IMR-90 (cell line): ENCODE results near the gene GKN2. TPM values are rescaled to one million over a fixed set of nuclear protein-coding genes. Genes with fewer than 3 reads are reported as not detected.

Experiments
- ATAC-seq: fragments of 200-7000 bp; cut with Tn5 transposase; 2 replicates; pipeline ENCODE4 v1.9.1; 2020; ENCODE audit warnings: low read depth, mild to moderate bottlenecking, moderate library complexity
- BruUV-seq: library from RNA; stranded (reverse); fragments of 400-500 nt; replicated peaks from 2 replicates; lab custom pipeline; 2021; lab: Mats Ljungman, UMichigan
- CTCF ChIA-PET: fragments of 300-600 bp; formaldehyde crosslinking; extraction: SDS; loops from one replicate; lab custom pipeline; 2021; ENCODE audit warnings: antibody characterized with exemption; lab: Yijun Ruan, JAX
- POLR2A ChIA-PET: fragments of 300-600 bp; sonication (Branson Sonifier 250); formaldehyde crosslinking; loops from one replicate; lab custom pipeline; 2022; ENCODE audit warnings: antibody characterized with exemption; ENCODE audit not compliant: unreplicated experiment; lab: Charles Lee
- DNase-seq: peaks from one replicate; pipeline ENCODE4 v3.0.0; 2013
- H2AFZ ChIP-seq: replicated peaks from 2 replicates; pipeline ENCODE3; 2013; ENCODE audit warnings: low read length, mild to moderate bottlenecking; ENCODE audit not compliant: poor library complexity
- H2AK5ac ChIP-seq: 2 replicates; pipeline ENCODE4 v1.6.1; 2013; ENCODE audit warnings: low read depth, low read length, inconsistent platforms
- H2AK9ac ChIP-seq: replicated peaks from 2 replicates; pipeline ENCODE3; 2013; ENCODE audit warnings: mild to moderate bottlenecking, low read depth, low read length, moderate library complexity; ENCODE audit not compliant: poor library complexity
- H2BK120ac ChIP-seq: 2 replicates; pipeline ENCODE4 v1.6.1; 2013; ENCODE audit warnings: low read depth, low read length, inconsistent platforms
- H2BK15ac ChIP-seq: 3 replicates; pipeline ENCODE4 v1.6.1; 2013; ENCODE audit warnings: low read depth, low read length, inconsistent platforms
- H2BK20ac ChIP-seq: 2 replicates; pipeline ENCODE4 v1.6.1; 2013; ENCODE audit warnings: low read depth, mild to moderate bottlenecking, inconsistent platforms, low read length, moderate library complexity
- H2BK5ac ChIP-seq: 2 replicates; pipeline ENCODE4 v1.6.1; 2013; ENCODE audit warnings: mild to moderate bottlenecking, low read depth, low read length, inconsistent platforms; ENCODE audit not compliant: poor library complexity, severe bottlenecking
- H3K14ac ChIP-seq: replicated peaks from 2 replicates; pipeline ENCODE4 v1.6.1; 2013; ENCODE audit warnings: low read depth, low read length, inconsistent platforms
- H3K18ac ChIP-seq: 2 replicates; pipeline ENCODE4 v1.6.1; 2013; ENCODE audit warnings: low read depth, low read length, control low read depth
- H3K23ac ChIP-seq: 2 replicates; pipeline ENCODE4 v1.6.1; 2013; ENCODE audit warnings: low read depth, low read length, inconsistent platforms
- H3K27ac ChIP-seq: 2 replicates; pipeline ENCODE4 v1.5.1; 2013; ENCODE audit warnings: mild to moderate bottlenecking, control low read depth, low read length; ENCODE audit not compliant: insufficient read depth
- H3K27me3 ChIP-seq: 2 replicates; pipeline ENCODE4 v1.6.1; 2013; ENCODE audit warnings: low read length; ENCODE audit not compliant: control insufficient read depth, insufficient read depth
- H3K36me3 ChIP-seq: 2 replicates; pipeline ENCODE4 v1.6.1; 2013; ENCODE audit warnings: low read length, mixed read lengths; ENCODE audit not compliant: control insufficient read depth, insufficient read depth
- H3K4ac ChIP-seq: 2 replicates; pipeline ENCODE4 v1.6.1; 2013; ENCODE audit warnings: low read depth, low read length, inconsistent platforms
- H3K4me1 ChIP-seq: 2 replicates; pipeline ENCODE4 v1.6.1; 2013; ENCODE audit warnings: low read length, mixed read lengths; ENCODE audit not compliant: control insufficient read depth, insufficient read depth
- H3K4me2 ChIP-seq: 2 replicates; pipeline ENCODE4 v1.6.1; 2013; ENCODE audit warnings: low read depth, mild to moderate bottlenecking, control low read depth, low read length, moderate library complexity
- H3K4me3 ChIP-seq: 2 replicates; pipeline ENCODE4 v1.5.1; 2013; ENCODE audit warnings: low read depth, mild to moderate bottlenecking, control low read depth, low read length, moderate library complexity; ENCODE audit not compliant: insufficient read depth
- H3K56ac ChIP-seq: 2 replicates; pipeline ENCODE4 v1.6.1; 2013; ENCODE audit warnings: low read length, inconsistent platforms; ENCODE audit not compliant: insufficient read depth; ENCODE audit errors: extremely low read depth
- H3K79me1 ChIP-seq, 2 experiments: 2 replicates each; pipeline ENCODE4 v1.6.1; 2013; ENCODE audit warnings: low read length in 2 of 2, inconsistent platforms in 1 of 2, low read depth in 1 of 2
- H3K9ac ChIP-seq: 2 replicates; pipeline ENCODE4 v1.6.1; 2013; ENCODE audit warnings: low read depth, low read length, control low read depth
- H3K9me1 ChIP-seq: 2 replicates; pipeline ENCODE4 v1.6.1; 2013; ENCODE audit warnings: low read length, inconsistent platforms; ENCODE audit not compliant: insufficient read depth
- H3K9me3 ChIP-seq: 2 replicates; pipeline ENCODE4 v1.6.1; 2013; ENCODE audit warnings: low read length; ENCODE audit not compliant: control insufficient read depth, insufficient read depth
- H4K20me1 ChIP-seq: 2 replicates; pipeline ENCODE4 v1.6.1; 2013; ENCODE audit warnings: low read length, inconsistent platforms; ENCODE audit not compliant: insufficient read depth
- H4K5ac ChIP-seq: 2 replicates; pipeline ENCODE4 v1.6.1; 2013; ENCODE audit warnings: mild to moderate bottlenecking, low read depth, low read length, control low read depth
- H4K8ac ChIP-seq, 2 experiments: 2 replicates each; pipeline ENCODE4 v1.6.1; 2013; ENCODE audit warnings: low read depth in 2 of 2, low read length in 2 of 2, control low read depth in 1 of 2, inconsistent platforms in 1 of 2
- H4K91ac ChIP-seq: 2 replicates; pipeline ENCODE4 v1.6.1; 2013; ENCODE audit warnings: low read depth, low read length, inconsistent platforms; ENCODE audit not compliant: insufficient read depth
- BHLHE40 ChIP-seq: fragments of 150-350 bp; IDR thresholded peaks from 2 replicates; pipeline ENCODE4 v1.6.1; 2016; ENCODE audit warnings: mild to moderate bottlenecking, low read depth, low read length
- CEBPB ChIP-seq: IDR thresholded peaks from 2 replicates; pipeline ENCODE4 v1.6.1; 2012; ENCODE audit warnings: low read depth, low read length, improper control_type of control experiment
- CHD1 ChIP-seq: IDR thresholded peaks from 2 replicates; pipeline ENCODE4 v1.6.1; 2012; ENCODE audit warnings: low read depth, low read length, improper control_type of control experiment
- MAFK ChIP-seq: IDR thresholded peaks from 2 replicates; pipeline ENCODE4 v1.6.1; 2012; ENCODE audit warnings: low read depth, low read length, improper control_type of control experiment
- MXI1 ChIP-seq: IDR thresholded peaks from 2 replicates; pipeline ENCODE4 v1.6.1; 2012; ENCODE audit warnings: low read depth, mild to moderate bottlenecking, low read length, moderate library complexity, borderline replicate concordance
- POLR2A ChIP-seq: IDR thresholded peaks from 2 replicates; pipeline ENCODE4 v1.6.1; 2012; ENCODE audit warnings: mild to moderate bottlenecking, low read depth, low read length
- RAD21 ChIP-seq: IDR thresholded peaks from 2 replicates; pipeline ENCODE4 v1.6.1; 2012; ENCODE audit warnings: low read length, improper control_type of control experiment
- RCOR1 ChIP-seq: IDR thresholded peaks from 2 replicates; pipeline ENCODE4 v1.6.1; 2012; ENCODE audit warnings: mild to moderate bottlenecking, low read length, improper control_type of control experiment; ENCODE audit not compliant: insufficient replicate concordance
- RFX5 ChIP-seq: IDR thresholded peaks from 2 replicates; pipeline ENCODE4 v1.8.0; 2012; ENCODE audit warnings: low read depth, mild to moderate bottlenecking, low read length, moderate library complexity
- SMC3 ChIP-seq: fragments of 150-350 bp; IDR thresholded peaks from 2 replicates; pipeline ENCODE4 v1.6.1; 2016; ENCODE audit warnings: low read depth, mild to moderate bottlenecking, antibody characterized with exemption, low read length, moderate library complexity
- WGBS, 2 experiments: methylation state at CpG; one replicate each; pipeline versions ENCODE4 v1.1.5 to v1.1.7; 2013; ENCODE audit warnings: missing lambda C conversion rate in 2 of 2; ENCODE audit not compliant: insufficient read length in 1 of 2; ENCODE audit errors: extremely low coverage in 2 of 2; 5-methylcytosine and 5-hydroxymethylcytosine counted together
- dilution Hi-C: fragments of 300-500 bp; cut with HindIII; formaldehyde crosslinking; loops from one replicate; pipeline ENCODE4 v1.14.3; 2018; ENCODE audit warnings: low sequenced_read_pairs; ENCODE audit not compliant: unreplicated experiment
- in situ Hi-C: fragments of 300-500 bp; cut with MboI; formaldehyde crosslinking; loops from 3 replicates; pipeline ENCODE4 v1.14.3; 2019; ENCODE audit warnings: low sequenced_read_pairs, inconsistent platforms, mixed read lengths
- intact Hi-C: fragments of 100-400 bp; cut with micrococcal nuclease; formaldehyde crosslinking; loops from 2 replicates; pipeline ENCODE4 v1.10.0; 2022
- polyA plus RNA-seq, 3 experiments: library from polyadenylated mRNA; depleted of rRNA; stranded (reverse); fragments of >200 nt; gene quantifications; 2 replicates each; pipeline ENCODE4 v1.2.3, GENCODE V29; 2012; ENCODE audit warnings: low replicate concordance in 1 of 3
- total RNA-seq: library from RNA; depleted of rRNA; stranded (reverse); fragments of >200 nt; gene quantifications from 2 replicates; pipeline ENCODE4 v1.2.3, GENCODE V29; 2012

GKN2 gene
- total and polyA plus RNA-seq, 2 of the 4 experiments (the other 2 are of a cell fraction) = not detected

- H3K79me1 ChIP-seq = no peaks in the 10 kb centered on the region
- no peak overlapping the region for H3K56ac ChIP-seq
- no peak for DNase-seq
- TF ChIP-seq CHD1 (no peak), MAFK (no peak), SMC3 (no peak), BHLHE40 (no peak), RFX5 (no peak), MXI1 (no peak), CEBPB (no peak), POLR2A (no peak), RCOR1 (no peak), RAD21 (no peak)
- ChIA-PET POLR2A (no interaction called here), CTCF (interaction anchor here (0.6 kb wide), 1 partner anchor 75 kb away, joined by 3 read pairs; no protein-coding TSS in a partner anchor)
- no peak overlapping the region for H3K4me2 ChIP-seq
- no peak overlapping the region for H3K14ac ChIP-seq
- H3K23ac ChIP-seq = no peak overlapping the region
- H2BK5ac ChIP-seq = no peak overlapping the region
- no CpG with 5 or more reads among the region's 2 CpGs for WGBS, 2 experiments
- H4K8ac ChIP-seq = no peak overlapping the region
- H4K91ac ChIP-seq = no peak overlapping the region
- in situ Hi-C loops = loop anchor here (5.0 kb wide), 1 partner anchor 165 kb away; no protein-coding TSS in a partner anchor
- no TSS peak for BruUV-seq
- no peak overlapping the region for H3K4ac ChIP-seq
- no peak overlapping the region for H2BK15ac ChIP-seq
- H2AK9ac ChIP-seq = no peak overlapping the region
- H3K27ac ChIP-seq = no peak overlapping the region
- no peak overlapping the region for H3K4me3 ChIP-seq
- dilution Hi-C loops = no loop called here
- H3K27me3 ChIP-seq = no peaks in the 10 kb centered on the region
- no peak for ATAC-seq
- peaks cover 8% of the 10 kb centered on the region for H3K4me1 ChIP-seq
- no peak overlapping the region for H2BK20ac ChIP-seq
- no peak overlapping the region for H2AFZ ChIP-seq
- H2BK120ac ChIP-seq = no peak overlapping the region
- intact Hi-C loops = no loop called here
- H3K36me3 ChIP-seq = no peaks in the 10 kb centered on the region
- H3K9ac ChIP-seq = no peak overlapping the region
- H3K9me1 ChIP-seq = peaks cover 3% of the 10 kb centered on the region; the same call in 1 of the 2 replicates
- H2AK5ac ChIP-seq = no peak overlapping the region; the same call in 1 of the 2 replicates
- no peaks in the 10 kb centered on the region for H4K20me1 ChIP-seq
- H3K9me3 ChIP-seq = no peaks in the 10 kb centered on the region; the same call in 1 of the 2 replicates
- H4K5ac ChIP-seq = no peak overlapping the region
- no peak overlapping the region for H3K18ac ChIP-seq
Measured at GRCh38 chr2:68912732-68913131, 40.0 kb downstream of the GKN2 start.
